Activated B cell treated with CpG ODN at 0.5 μM for 24 hours (primary cell): ENCODE measurements around the gene PCSK5. TPM values are rescaled to one million over a fixed set of nuclear protein-coding genes. Genes with fewer than 3 reads are reported as not detected.
"Not testable (repeated sequence)": the region's sequence is repeated elsewhere in the genome, so short reads cannot be mapped to it uniquely, and the experiment has no call there.

Source experiments
- ATAC-seq: fragments of 200-7000 bp; cut with Tn5 transposase; one replicate; pipeline ENCODE4 v1.10.0; 2021; ENCODE audit warnings: low read depth, mild to moderate bottlenecking, moderate library complexity
- CTCF ChIA-PET: fragments of 350-600 bp; sonication (Branson Sonifier 250); formaldehyde crosslinking; loops from one replicate; lab custom pipeline; 2021; ENCODE audit warnings: antibody characterized with exemption; lab: Charles Lee
- POLR2A ChIA-PET: fragments of 350-600 bp; sonication (Branson Sonifier 250); formaldehyde crosslinking; loops from one replicate; lab custom pipeline; 2021; ENCODE audit warnings: antibody characterized with exemption; lab: Charles Lee
- DNase-seq: peaks from one replicate; pipeline ENCODE4 v3.0.0; 2022
- H3K27ac Mint-ChIP-seq: one replicate; pipeline ENCODE4 v1.8.0; 2020; ENCODE audit warnings: mixed read lengths
- H3K27me3 Mint-ChIP-seq: one replicate; pipeline ENCODE4 v1.8.0; 2021; ENCODE audit warnings: mixed read lengths
- H3K36me3 Mint-ChIP-seq: one replicate; pipeline ENCODE4 v1.8.0; 2021; ENCODE audit warnings: low read depth, mixed read lengths
- H3K4me1 Mint-ChIP-seq: one replicate; pipeline ENCODE4 v1.8.0; 2021; ENCODE audit warnings: mixed read lengths
- H3K4me3 Mint-ChIP-seq: one replicate; pipeline ENCODE4 v1.8.0; 2020; ENCODE audit warnings: mild to moderate bottlenecking, mixed read lengths
- H3K9me3 Mint-ChIP-seq: one replicate; pipeline ENCODE4 v1.8.0; 2020; ENCODE audit warnings: mixed read lengths
- CTCF ChIP-seq: fragments of 200-600 bp; IDR thresholded peaks from one replicate; pipeline ENCODE4 v1.8.0; 2022; ENCODE audit warnings: antibody characterized with exemption, mild to moderate bottlenecking
- intact Hi-C: fragments of 100-400 bp; cut with micrococcal nuclease; formaldehyde crosslinking; loops from one replicate; pipeline ENCODE4 v1.15.1; 2024
- total RNA-seq: library from RNA; stranded (reverse); gene quantifications from 2 replicates; pipeline ENCODE4 v1.2.3, GENCODE V29; 2022

Gene PCSK5
- total RNA-seq, 1 donor from 2014 or later: not detected

- ATAC-seq (no peak), DNase-seq (no peak)
- Mint-ChIP-seq H3K27ac (no peak overlapping the region), H3K36me3 (no peaks in the 10 kb centered on the region), H3K27me3 (no peaks in the 10 kb centered on the region), H3K4me1 (no peaks in the 10 kb centered on the region), H3K9me3 (peaks cover 2% of the 10 kb centered on the region), H3K4me3 (no peak overlapping the region)
- TF ChIP-seq CTCF: no peak
- POLR2A ChIA-PET: no interaction called here
- intact Hi-C loops: no loop called here
- CTCF ChIA-PET: no interaction called here
These were observed 158.9 kb downstream of the PCSK5 start for GRCh38 chr9:76049341-76049740.

- Mint-ChIP-seq H3K27ac (no peak overlapping the region), H3K4me1 (no peaks in the 10 kb centered on the region), H3K4me3 (no peak overlapping the region), H3K9me3 (peaks cover 3% of the 10 kb centered on the region), H3K27me3 (no peaks in the 10 kb centered on the region), H3K36me3 (no peaks in the 10 kb centered on the region)
- ChIA-PET POLR2A (no interaction called here), CTCF (no interaction called here)
- TF ChIP-seq CTCF: no peak
- ATAC-seq (no peak), DNase-seq (no peak)
- intact Hi-C loops: no loop called here
These were observed 177.2 kb downstream of the PCSK5 start for GRCh38 chr9:76067696-76068095.

- CTCF ChIA-PET: no interaction called here
- Mint-ChIP-seq H3K9me3 (peaks cover 3% of the 10 kb centered on the region), H3K27me3 (no peaks in the 10 kb centered on the region), H3K4me1 (no peaks in the 10 kb centered on the region), H3K4me3 (no peak overlapping the region), H3K36me3 (no peaks in the 10 kb centered on the region), H3K27ac (no peak overlapping the region)
- ATAC-seq (no peak), DNase-seq (no peak)
- intact Hi-C loops: no loop called here
- POLR2A ChIA-PET: no interaction called here
- TF ChIP-seq CTCF: no peak
These were observed 187.1 kb downstream of the PCSK5 start for GRCh38 chr9:76077537-76077936.

GRCh38 chr9:76081281-76081680 is 190.8 kb downstream of the PCSK5 start:
- H3K27me3 Mint-ChIP-seq, POLR2A ChIA-PET, ATAC-seq, CTCF ChIA-PET, H3K4me1 Mint-ChIP-seq, H3K36me3 Mint-ChIP-seq, H3K9me3 Mint-ChIP-seq, H3K27ac Mint-ChIP-seq, DNase-seq, intact Hi-C loops, H3K4me3 Mint-ChIP-seq: not testable (repeated sequence)

- Mint-ChIP-seq H3K4me3 (no peak overlapping the region), H3K36me3 (no peaks in the 10 kb centered on the region), H3K27me3 (no peaks in the 10 kb centered on the region), H3K4me1 (no peaks in the 10 kb centered on the region), H3K9me3 (peaks cover 3% of the 10 kb centered on the region), H3K27ac (no peak overlapping the region)
- intact Hi-C loops: no loop called here
- TF ChIP-seq CTCF: no peak
- ChIA-PET POLR2A (no interaction called here), CTCF (no interaction called here)
- DNase-seq (no peak), ATAC-seq (no peak)
These were observed 191.6 kb downstream of the PCSK5 start for GRCh38 chr9:76082057-76082456.

GRCh38 chr9:76085596-76085995 is 195.1 kb downstream of the PCSK5 start:
- no peak for ATAC-seq
- intact Hi-C loops: no loop called here
- Mint-ChIP-seq H3K27me3 (no peaks in the 10 kb centered on the region), H3K9me3 (no peaks in the 10 kb centered on the region), H3K27ac (no peak overlapping the region), H3K4me3 (no peak overlapping the region), H3K36me3 (no peaks in the 10 kb centered on the region), H3K4me1 (no peaks in the 10 kb centered on the region)
- no peak for TF ChIP-seq CTCF
- ChIA-PET CTCF (no interaction called here), POLR2A (no interaction called here)
- DNase-seq: no peak
